ENCODE data around the gene ADAMTSL1.

ADAMTSL1 gene

DNA sequence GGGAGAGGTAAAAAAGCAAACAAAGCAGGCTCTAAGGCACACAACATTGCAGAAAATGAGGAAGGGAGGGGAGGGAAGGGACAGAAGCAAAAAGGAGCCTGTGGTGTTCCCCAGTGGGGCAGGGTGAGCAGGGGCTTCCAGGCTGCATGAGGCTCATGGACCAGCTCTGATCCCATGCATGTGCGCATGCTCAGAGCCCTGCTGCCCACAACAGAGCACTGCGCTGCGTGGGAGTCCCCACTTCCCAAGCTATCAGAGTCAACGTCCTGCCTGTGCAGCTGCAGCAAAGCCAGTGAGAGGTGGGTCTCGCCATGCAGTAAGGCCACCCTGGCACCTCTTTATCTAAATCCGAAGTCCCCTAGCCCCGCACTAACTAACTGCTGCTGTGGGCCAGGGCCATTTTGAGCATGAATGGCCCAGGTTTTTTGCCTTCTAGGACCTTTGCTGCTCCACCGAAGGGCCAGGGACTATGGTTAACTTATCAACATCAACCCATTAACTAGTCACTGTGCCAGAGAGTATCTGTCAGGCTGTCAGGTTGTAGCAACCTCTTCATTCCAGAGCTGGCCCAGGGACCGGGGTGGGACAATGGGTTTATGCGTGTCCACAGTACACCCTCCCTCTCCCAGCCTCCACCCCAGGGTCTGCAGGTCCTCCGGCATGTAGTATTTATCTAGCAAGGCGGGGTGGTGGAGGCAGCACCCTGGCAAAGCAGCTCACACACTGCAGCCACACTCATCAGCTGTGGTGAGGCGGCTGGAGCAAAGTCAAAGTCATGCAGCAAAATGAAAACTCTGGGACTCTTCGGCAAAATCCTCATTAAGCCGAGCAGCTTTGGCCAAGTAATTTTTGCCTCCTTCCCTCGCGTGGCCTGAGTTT lies 435.4 kb downstream of the ADAMTSL1 start:
- H3K27me3 ChIP-seq (ENCODE audit: low read length): no peaks in the 10 kb centered on the region
- no peak for TF ChIP-seq EZH2phosphoT487 (conservative IDR thresholded peaks at IDR 0.05; ENCODE audit: low read length)
- TF ChIP-seq CTCF (IDR thresholded peaks at IDR 0.05; ENCODE audit: insufficient read depth, low read length, poor library complexity, severe bottlenecking): no peak
- no peak overlapping the region for H3K9ac ChIP-seq (ENCODE audit: low read length)
- H3K9me2 ChIP-seq (replicated peaks; ENCODE audit: insufficient read depth, low read length): no peaks in the 10 kb centered on the region
- no peaks in the 10 kb centered on the region for H3F3A ChIP-seq (ENCODE audit: insufficient read depth)
- H3K9me3 ChIP-seq (ENCODE audit: insufficient read depth, low read length): no peaks in the 10 kb centered on the region
- no peaks in the 10 kb centered on the region for H3K79me2 ChIP-seq (ENCODE audit: insufficient read depth, low read length)
- no peaks in the 10 kb centered on the region for H4K20me1 ChIP-seq (ENCODE audit: low read depth, low read length)
- no peak overlapping the region for H3K4me2 ChIP-seq (ENCODE audit: low read depth, low read length, poor library complexity, severe bottlenecking)
- no peak overlapping the region for H3K4me3 ChIP-seq (ENCODE audit: insufficient read depth, low read length, poor library complexity, severe bottlenecking)
- H3K36me3 ChIP-seq (ENCODE audit: low read length): no peaks in the 10 kb centered on the region
- H2AFZ ChIP-seq (ENCODE audit: low read depth, low read length, severe bottlenecking): no peak overlapping the region
- no peak overlapping the region for H3K27ac ChIP-seq (ENCODE audit: low read depth, low read length)

GRCh38 chr9:18910435-18910834 lies 436.5 kb downstream of the ADAMTSL1 start:
- no peak overlapping the region for H3K27ac ChIP-seq (ENCODE audit: low read depth, low read length)
- H3K4me2 ChIP-seq (ENCODE audit: low read depth, low read length, poor library complexity, severe bottlenecking): no peak overlapping the region
- H4K20me1 ChIP-seq (ENCODE audit: low read depth, low read length): no peaks in the 10 kb centered on the region
- no peaks in the 10 kb centered on the region for H3K27me3 ChIP-seq (ENCODE audit: low read length)
- no peaks in the 10 kb centered on the region for H3K9me3 ChIP-seq (ENCODE audit: insufficient read depth, low read length)
- H3K9me2 ChIP-seq (replicated peaks; ENCODE audit: insufficient read depth, low read length): no peaks in the 10 kb centered on the region
- no peak overlapping the region for H2AFZ ChIP-seq (ENCODE audit: low read depth, low read length, severe bottlenecking)
- H3K79me2 ChIP-seq (ENCODE audit: insufficient read depth, low read length): no peaks in the 10 kb centered on the region
- H3K9ac ChIP-seq (ENCODE audit: low read length): no peak overlapping the region
- no peak overlapping the region for H3K4me3 ChIP-seq (ENCODE audit: insufficient read depth, low read length, poor library complexity, severe bottlenecking)
- TF ChIP-seq EZH2phosphoT487 (conservative IDR thresholded peaks at IDR 0.05; ENCODE audit: low read length) (no peak), CTCF (IDR thresholded peaks at IDR 0.05; ENCODE audit: insufficient read depth, low read length, poor library complexity, severe bottlenecking) (no peak)
- no peaks in the 10 kb centered on the region for H3F3A ChIP-seq (ENCODE audit: insufficient read depth)
- H3K36me3 ChIP-seq (ENCODE audit: low read length): no peaks in the 10 kb centered on the region

DNA sequence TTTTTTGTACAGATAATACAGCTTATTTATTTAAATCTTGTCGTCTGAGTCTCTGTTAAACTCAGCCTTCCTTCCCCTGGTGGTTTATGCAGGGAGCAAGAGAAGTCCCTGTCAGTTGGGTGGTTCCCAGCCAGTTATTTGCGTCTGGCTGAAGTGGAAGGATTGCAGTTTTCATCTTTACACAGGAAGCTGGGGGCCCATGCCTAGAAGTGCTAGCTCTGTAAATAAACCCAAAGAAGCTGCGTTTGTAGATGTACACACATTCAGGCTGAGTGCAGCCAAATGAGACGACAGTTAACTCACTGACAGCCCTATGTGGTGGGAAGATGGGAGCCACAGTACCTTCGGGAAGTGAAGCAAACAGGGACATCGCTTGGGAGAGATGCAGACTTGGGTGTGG lies 437.0 kb downstream of the ADAMTSL1 start:
- H3K36me3 ChIP-seq (ENCODE audit: low read length): no peaks in the 10 kb centered on the region
- H3K79me2 ChIP-seq (ENCODE audit: insufficient read depth, low read length): no peaks in the 10 kb centered on the region
- no peaks in the 10 kb centered on the region for H4K20me1 ChIP-seq (ENCODE audit: low read depth, low read length)
- no peak overlapping the region for H3K4me2 ChIP-seq (ENCODE audit: low read depth, low read length, poor library complexity, severe bottlenecking)
- no peak overlapping the region for H3K27ac ChIP-seq (ENCODE audit: low read depth, low read length)
- no peak for TF ChIP-seq CTCF (IDR thresholded peaks at IDR 0.05; ENCODE audit: insufficient read depth, low read length, poor library complexity, severe bottlenecking)
- no peak overlapping the region for H3K9ac ChIP-seq (ENCODE audit: low read length)
- no peak overlapping the region for H3K4me3 ChIP-seq (ENCODE audit: insufficient read depth, low read length, poor library complexity, severe bottlenecking)
- no peaks in the 10 kb centered on the region for H3F3A ChIP-seq (ENCODE audit: insufficient read depth)
- H2AFZ ChIP-seq (ENCODE audit: low read depth, low read length, severe bottlenecking): no peak overlapping the region
- H3K9me2 ChIP-seq (replicated peaks; ENCODE audit: insufficient read depth, low read length): no peaks in the 10 kb centered on the region
- H3K27me3 ChIP-seq (ENCODE audit: low read length): no peaks in the 10 kb centered on the region
- H3K9me3 ChIP-seq (ENCODE audit: insufficient read depth, low read length): no peaks in the 10 kb centered on the region

Data from SU-DHL-6 (cell line).